ENCODE results near the gene CCNK.

GRCh38 chr14:99475660-99476059 lies 5.5 kb upstream of the CCNK start:
- TF ChIP-seq ZNF747 (CRISPR knock-in tag; IDR thresholded peaks at IDR 0.05; ENCODE audit: borderline replicate concordance) (no peak), ZNF607 (CRISPR knock-in tag; IDR thresholded peaks at IDR 0.05; ENCODE audit: borderline replicate concordance) (no peak)

All from HepG2 (cell line).